ENCODE data around the gene TPST2. TPM values are rescaled to one million over a fixed set of nuclear protein-coding genes. Genes with fewer than 3 reads are reported as not detected.

Gene TPST2
- total and polyA plus RNA-seq, 2 of the 4 experiments (the other 2 are of a cell fraction), result 42.5 to 63.6 TPM

DNA sequence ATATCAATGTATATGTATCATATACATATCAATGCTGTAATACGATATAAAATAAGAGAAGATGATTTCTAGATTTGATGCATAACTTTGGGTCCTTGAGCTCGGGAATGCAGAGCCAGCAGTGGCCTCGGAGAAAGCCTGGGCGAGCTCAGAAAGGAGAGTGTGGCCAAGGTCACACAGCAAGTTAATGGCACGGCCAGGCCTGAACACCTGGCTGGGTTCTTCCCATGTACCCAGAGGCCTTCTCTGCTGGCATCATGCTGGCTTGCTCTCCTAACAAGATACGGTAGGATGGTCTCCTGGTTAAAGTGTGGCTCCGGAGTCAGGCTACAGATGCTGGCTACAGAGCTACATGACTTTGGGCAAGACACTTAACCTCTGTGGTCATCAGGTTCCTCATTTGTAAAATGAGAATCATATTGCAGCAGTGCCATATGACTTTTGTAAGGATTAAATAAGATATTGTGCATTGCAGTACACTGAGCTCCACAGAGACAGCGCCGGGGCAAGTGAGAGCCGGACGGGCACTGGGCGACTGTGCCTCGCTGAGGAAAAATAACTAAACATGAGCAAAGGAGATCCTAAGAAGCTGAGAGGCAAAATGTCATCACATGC, 29.9 kb downstream of the TPST2 start:
- no peak overlapping the region for H3K18ac ChIP-seq (ENCODE audit: low read depth, low read length)
- H4K8ac ChIP-seq (ENCODE audit: low read depth in 2 of 2, low read length in 2 of 2), result no peak overlapping the region
- CTCF ChIA-PET, result interaction anchor here (0.5 kb wide), 1 partner anchor 58 kb away, joined by 6 read pairs; no protein-coding TSS in a partner anchor
- H4K20me1 ChIP-seq (ENCODE audit: insufficient read depth, low read length), result peaks cover 4% of the 10 kb centered on the region
- no peak overlapping the region for H3K23ac ChIP-seq (ENCODE audit: low read depth, low read length)
- intact Hi-C loops (cut with micrococcal nuclease) (no loop called here), in situ Hi-C loops (cut with MboI; ENCODE audit: low sequenced_read_pairs) (no loop called here), dilution Hi-C loops (cut with HindIII; ENCODE audit: low sequenced_read_pairs, unreplicated experiment) (no loop called here)
- no peak overlapping the region for H3K9ac ChIP-seq (ENCODE audit: low read depth, low read length)
- peaks cover 5% of the 10 kb centered on the region for H3K4me1 ChIP-seq (ENCODE audit: control insufficient read depth, insufficient read depth, low read length)
- H3K36me3 ChIP-seq (ENCODE audit: control insufficient read depth, insufficient read depth, low read length), result peaks cover 4% of the 10 kb centered on the region
- no peak overlapping the region for H4K91ac ChIP-seq (ENCODE audit: insufficient read depth, low read depth, low read length)
- H2BK15ac ChIP-seq (ENCODE audit: low read depth, low read length), result no peak overlapping the region
- POLR2A ChIA-PET (ENCODE audit: unreplicated experiment), result no interaction called here
- ATAC-seq (ENCODE audit: low read depth) (no peak), DNase-seq (no peak)
- no peak overlapping the region for H2BK5ac ChIP-seq (ENCODE audit: low read depth, low read length, poor library complexity, severe bottlenecking)
- peak overlapping the region; percentile 17 for H2AK9ac ChIP-seq (replicated peaks; ENCODE audit: low read depth, low read length, poor library complexity)
- 94% methylated on average over 12 of the region's 13 CpGs; no CpG with 5 or more reads in 1 of the 2 experiments for WGBS, 2 experiments (ENCODE audit: extremely low coverage in 2 of 2, insufficient read length in 1 of 2)
- H3K9me1 ChIP-seq (ENCODE audit: insufficient read depth, low read length), result peaks cover 18% of the 10 kb centered on the region; the same call in 1 of the 2 replicates
- H3K4me3 ChIP-seq (ENCODE audit: insufficient read depth, low read depth, low read length), result no peak overlapping the region
- no peak overlapping the region for H2BK20ac ChIP-seq (ENCODE audit: low read depth, low read length)
- no peak overlapping the region for H3K14ac ChIP-seq (replicated peaks; ENCODE audit: low read depth, low read length)
- no TSS peak for BruUV-seq (replicated peaks)
- peaks cover 33 to 78% of the 10 kb centered on the region in 2 experiments for H3K79me1 ChIP-seq (ENCODE audit: low read depth in 1 of 2, low read length in 2 of 2)
- H3K27me3 ChIP-seq (ENCODE audit: control insufficient read depth, insufficient read depth, low read length), result no peaks in the 10 kb centered on the region
- no peak overlapping the region for H3K56ac ChIP-seq (ENCODE audit: extremely low read depth, insufficient read depth, low read length)
- H2BK120ac ChIP-seq (ENCODE audit: low read depth, low read length), result no peak overlapping the region; the same call in 1 of the 2 replicates
- no peak overlapping the region for H3K27ac ChIP-seq (ENCODE audit: insufficient read depth, low read length)
- H3K4me2 ChIP-seq (ENCODE audit: low read depth, low read length), result no peak overlapping the region
- TF ChIP-seq SMC3 (IDR thresholded peaks at IDR 0.05; ENCODE audit: low read depth, low read length), result no peak
- no peak for TF ChIP-seq FOS (IDR thresholded peaks at IDR 0.05; ENCODE audit: low read depth, low read length)
- TF ChIP-seq POLR2A (IDR thresholded peaks at IDR 0.05; ENCODE audit: low read depth, low read length), result no peak
- TF ChIP-seq, protein P1, sequence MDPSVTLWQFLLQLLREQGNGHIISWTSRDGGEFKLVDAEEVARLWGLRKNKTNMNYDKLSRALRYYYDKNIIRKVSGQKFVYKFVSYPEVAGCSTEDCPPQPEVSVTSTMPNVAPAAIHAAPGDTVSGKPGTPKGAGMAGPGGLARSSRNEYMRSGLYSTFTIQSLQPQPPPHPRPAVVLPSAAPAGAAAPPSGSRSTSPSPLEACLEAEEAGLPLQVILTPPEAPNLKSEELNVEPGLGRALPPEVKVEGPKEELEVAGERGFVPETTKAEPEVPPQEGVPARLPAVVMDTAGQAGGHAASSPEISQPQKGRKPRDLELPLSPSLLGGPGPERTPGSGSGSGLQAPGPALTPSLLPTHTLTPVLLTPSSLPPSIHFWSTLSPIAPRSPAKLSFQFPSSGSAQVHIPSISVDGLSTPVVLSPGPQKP (IDR thresholded peaks at IDR 0.05; ENCODE audit: borderline replicate concordance, low read depth, low read length), result no peak
- TF ChIP-seq MXI1 (IDR thresholded peaks at IDR 0.05; ENCODE audit: borderline replicate concordance, low read depth, low read length), result no peak
- TF ChIP-seq CHD1 (IDR thresholded peaks at IDR 0.05; ENCODE audit: low read depth, low read length), result no peak
- H3K9me3 ChIP-seq (ENCODE audit: control insufficient read depth, insufficient read depth, low read length), result no peaks in the 10 kb centered on the region
- H2AFZ ChIP-seq (replicated peaks; ENCODE audit: low read length, poor library complexity), result no peak overlapping the region
- no peak overlapping the region for H3K4ac ChIP-seq (ENCODE audit: low read depth, low read length)
- no peak overlapping the region for H4K5ac ChIP-seq (ENCODE audit: low read depth, low read length)
- H2AK5ac ChIP-seq (ENCODE audit: low read depth, low read length), result no peak overlapping the region
